Ovary (tissue), 3 donors: ENCODE results near the gene CDC14B.

Experiments used
- EP300 ChIP-seq: sonication (generic); formaldehyde crosslinking; IDR thresholded peaks from one replicate; pipeline ENCODE4 v1.6.1; 2017; ENCODE audit warnings: antibody characterized with exemption
- POLR2A ChIP-seq: fragments of 450-650 bp; IDR thresholded peaks from one replicate; pipeline ENCODE4 v1.6.1; 2017; ENCODE audit warnings: antibody characterized with exemption, mild to moderate bottlenecking, moderate library complexity
- TF ChIP-seq, protein P1 (sequence below), 3 donors: fragments of 450-650 bp in 2 of 3; fragments of 200-600 bp in 1 of 3; IDR thresholded peaks; one replicate each; pipeline versions ENCODE4 v1.5.1 to v1.8.0; 2016 to 2022; ENCODE audit warnings: antibody characterized with exemption in 3 of 3, mild to moderate bottlenecking in 1 of 3
- donor health status: DM: no; HTN: no; CAD: no.

DNA sequence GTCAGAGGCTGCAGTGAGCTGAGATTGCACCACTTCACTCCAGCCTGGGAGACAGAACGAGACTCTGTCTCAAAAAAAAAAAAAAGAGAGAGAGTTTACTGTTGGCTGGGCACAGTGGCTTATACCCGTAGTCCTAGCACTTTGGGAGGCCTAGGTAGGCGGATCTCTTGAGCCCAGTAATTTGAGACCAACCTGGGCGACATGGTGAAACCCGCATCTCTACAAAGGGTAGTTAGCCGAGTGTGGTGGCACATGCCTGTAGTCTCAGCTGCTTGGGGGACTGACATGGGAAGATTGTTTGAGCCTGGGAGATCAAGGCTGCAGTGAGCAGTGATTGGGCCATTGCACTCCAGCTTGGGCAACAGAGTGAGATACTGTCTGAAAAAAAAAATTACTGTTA is 157.1 kb downstream of the CDC14B start:
- TF ChIP-seq, protein P1, sequence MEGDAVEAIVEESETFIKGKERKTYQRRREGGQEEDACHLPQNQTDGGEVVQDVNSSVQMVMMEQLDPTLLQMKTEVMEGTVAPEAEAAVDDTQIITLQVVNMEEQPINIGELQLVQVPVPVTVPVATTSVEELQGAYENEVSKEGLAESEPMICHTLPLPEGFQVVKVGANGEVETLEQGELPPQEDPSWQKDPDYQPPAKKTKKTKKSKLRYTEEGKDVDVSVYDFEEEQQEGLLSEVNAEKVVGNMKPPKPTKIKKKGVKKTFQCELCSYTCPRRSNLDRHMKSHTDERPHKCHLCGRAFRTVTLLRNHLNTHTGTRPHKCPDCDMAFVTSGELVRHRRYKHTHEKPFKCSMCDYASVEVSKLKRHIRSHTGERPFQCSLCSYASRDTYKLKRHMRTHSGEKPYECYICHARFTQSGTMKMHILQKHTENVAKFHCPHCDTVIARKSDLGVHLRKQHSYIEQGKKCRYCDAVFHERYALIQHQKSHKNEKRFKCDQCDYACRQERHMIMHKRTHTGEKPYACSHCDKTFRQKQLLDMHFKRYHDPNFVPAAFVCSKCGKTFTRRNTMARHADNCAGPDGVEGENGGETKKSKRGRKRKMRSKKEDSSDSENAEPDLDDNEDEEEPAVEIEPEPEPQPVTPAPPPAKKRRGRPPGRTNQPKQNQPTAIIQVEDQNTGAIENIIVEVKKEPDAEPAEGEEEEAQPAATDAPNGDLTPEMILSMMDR (IDR thresholded peaks at IDR 0.05): no peak
- TF ChIP-seq EP300: no peak
- no peak for TF ChIP-seq POLR2A
